HCT116 (cell line): ENCODE measurements around the gene NRP1. TPM values are rescaled to one million over a fixed set of nuclear protein-coding genes. Genes with fewer than 3 reads are reported as not detected.

Source experiments
- ATAC-seq: fragments of 200-7000 bp; cut with Tn5 transposase; 2 replicates; pipeline ENCODE4 v1.9.1; 2020; ENCODE audit warnings: mild to moderate bottlenecking, moderate library complexity
- BruUV-seq: library from RNA; stranded (reverse); fragments of 400-500 nt; replicated peaks from 2 replicates; lab custom pipeline; 2021; lab: Mats Ljungman, UMichigan
- CTCF ChIA-PET: fragments of 300-600 bp; sonication (Branson Sonifier 250); formaldehyde crosslinking; loops from one replicate; lab custom pipeline; 2021; ENCODE audit warnings: antibody characterized with exemption; lab: Charles Lee
- POLR2A ChIA-PET: fragments of 300-600, 350-600 bp; sonication (Branson Sonifier 250); formaldehyde crosslinking; loops from one replicate; lab custom pipeline; 2021; ENCODE audit warnings: antibody characterized with exemption; lab: Charles Lee
- RAD21 ChIA-PET, 2 experiments: fragments of 300-600 bp; sonication (Branson Sonifier 250); formaldehyde crosslinking; loops; one replicate each; lab custom pipeline; 2023; ENCODE audit warnings: low total read pairs in 2 of 2; ENCODE audit not compliant: uncharacterized antibody in 2 of 2, unreplicated experiment in 2 of 2, low non-redundant PET in 1 of 2; lab: Charles Lee
- DNase-seq: peaks from one replicate; pipeline ENCODE4 v3.0.0-alpha.2; 2010; ENCODE audit warnings: low read depth, low spot score
- H2AFZ ChIP-seq: fragments of 200-600 bp; shearing (Covaris generic), sonication (generic); 2 replicates; pipeline ENCODE4 v1.6.1; 2017; ENCODE audit warnings: low read depth, mixed run types, mixed read lengths, antibody characterized with exemption, low read length; ENCODE audit not compliant: poor library complexity, severe bottlenecking
- H3K27ac ChIP-seq: 2 replicates; pipeline ENCODE4 v1.5.1; 2012; ENCODE audit warnings: low read depth, low read length
- H3K27me3 ChIP-seq: fragments of 200-600 bp; sonication (generic); 2 replicates; pipeline ENCODE4 v1.6.1; 2016; ENCODE audit warnings: mixed run types, low read length, mixed read lengths; ENCODE audit not compliant: insufficient read depth
- H3K36me3 ChIP-seq, 2 experiments: fragments of 200-500 bp in 1 of 2; fragments of 200-600 bp in 1 of 2; sonication (Bioruptor generic) in 1 of 2; sonication (generic) in 1 of 2; 2 replicates each; pipeline versions ENCODE4 v1.5.1 to v1.6.1; 2014 to 2016; ENCODE audit warnings: low read length in 2 of 2, inconsistent platforms in 1 of 2, mixed read lengths in 1 of 2, mixed run types in 1 of 2; ENCODE audit not compliant: insufficient read depth in 2 of 2, control insufficient read depth in 1 of 2
- H3K4me1 ChIP-seq, 2 experiments: fragments of 200-600 bp in 1 of 2; sonication (generic) in 1 of 2; 2 replicates each; pipeline versions ENCODE4 v1.5.1 to v1.6.1; 2012 to 2017; ENCODE audit warnings: low read length in 2 of 2, inconsistent platforms in 1 of 2, mild to moderate bottlenecking in 1 of 2, mixed read lengths in 1 of 2, mixed run types in 1 of 2, moderate library complexity in 1 of 2; ENCODE audit not compliant: insufficient read depth in 2 of 2, control insufficient read depth in 1 of 2
- H3K4me2 ChIP-seq: fragments of 200-600 bp; sonication (generic); 2 replicates; pipeline ENCODE4 v1.6.1; 2017; ENCODE audit warnings: mixed run types, low read length, mixed read lengths
- H3K4me3 ChIP-seq, 2 experiments: fragments of 200-600 bp in 1 of 2; sonication (generic) in 1 of 2; replicated peaks in 1 of 2; 2 replicates each; pipeline ENCODE4 v1.5.1; 2011 to 2016; ENCODE audit warnings: low read length in 2 of 2, control low read depth in 1 of 2, low read depth in 1 of 2, mild to moderate bottlenecking in 1 of 2, mixed read lengths in 1 of 2, mixed run types in 1 of 2
- H3K79me2 ChIP-seq: fragments of 200-600 bp; sonication (generic); 2 replicates; pipeline ENCODE4 v1.6.1; 2017; ENCODE audit warnings: mild to moderate bottlenecking, mixed run types, low read length, moderate library complexity, mixed read lengths; ENCODE audit not compliant: insufficient read depth
- H3K9ac ChIP-seq: fragments of 200-600 bp; sonication (generic); 2 replicates; pipeline ENCODE4 v1.6.1; 2016; ENCODE audit warnings: low read length, mixed read lengths
- H3K9me2 ChIP-seq: fragments of 200-600 bp; sonication (generic), shearing (Covaris generic); 2 replicates; pipeline ENCODE4 v1.6.1; 2017; ENCODE audit warnings: mixed run types, mild to moderate bottlenecking, moderate library complexity; ENCODE audit not compliant: insufficient read depth
- H3K9me3 ChIP-seq, 2 experiments: fragments of 200-500 bp in 1 of 2; fragments of 200-600 bp in 1 of 2; sonication (Bioruptor generic) in 1 of 2; sonication (generic) in 1 of 2; 2 replicates each; pipeline ENCODE4 v1.6.1; 2014 to 2017; ENCODE audit warnings: low read length in 2 of 2, mixed read lengths in 2 of 2, inconsistent platforms in 1 of 2, low read depth in 1 of 2, mild to moderate bottlenecking in 1 of 2, mixed run types in 1 of 2, moderate library complexity in 1 of 2; ENCODE audit not compliant: control insufficient read depth in 1 of 2, insufficient read depth in 1 of 2
- H4K20me1 ChIP-seq: fragments of 200-600 bp; sonication (generic), shearing (Covaris generic); 2 replicates; pipeline ENCODE4 v1.6.1; 2017; ENCODE audit warnings: mixed run types, mild to moderate bottlenecking, moderate library complexity; ENCODE audit not compliant: insufficient read depth
- ATF3 ChIP-seq: IDR thresholded peaks from 2 replicates; pipeline ENCODE4 v1.6.1; 2012
- CBX3 ChIP-seq: IDR thresholded peaks from 2 replicates; pipeline ENCODE4 v1.6.1; 2012; ENCODE audit warnings: low read depth
- CTCF ChIP-seq, 3 experiments: fragments of 200-600 bp in 1 of 3; sonication (generic) in 1 of 3; IDR thresholded peaks in 2 of 3; conservative IDR thresholded peaks in 1 of 3; 2 replicates each; pipeline ENCODE4 v1.5.1; 2012 to 2017; ENCODE audit warnings: low read depth in 2 of 3, low read length in 2 of 3, antibody characterized with exemption in 1 of 3, borderline replicate concordance in 1 of 3, control low read depth in 1 of 3, mild to moderate bottlenecking in 1 of 3, mixed read lengths in 1 of 3, mixed run types in 1 of 3, moderate library complexity in 1 of 3; ENCODE audit not compliant: insufficient read depth in 1 of 3
- EZH2phosphoT487 ChIP-seq: fragments of 200-600 bp; IDR thresholded peaks from 2 replicates; pipeline ENCODE4 v1.6.1; 2018; ENCODE audit warnings: antibody characterized with exemption, borderline replicate concordance
- FOSL1 ChIP-seq: IDR thresholded peaks from 2 replicates; pipeline ENCODE4 v1.6.1; 2012; ENCODE audit warnings: low read depth
- JUND ChIP-seq: IDR thresholded peaks from 2 replicates; pipeline ENCODE4 v1.6.1; 2012
- POLR2AphosphoS5 ChIP-seq: IDR thresholded peaks from 2 replicates; pipeline ENCODE4 v1.6.1; 2011; ENCODE audit warnings: mild to moderate bottlenecking, low read depth, low read length, moderate library complexity
- REST ChIP-seq: IDR thresholded peaks from 2 replicates; pipeline ENCODE4 v1.6.1; 2012; ENCODE audit warnings: low read depth
- SRF ChIP-seq: IDR thresholded peaks from 2 replicates; pipeline ENCODE4 v1.6.1; 2012; ENCODE audit warnings: low read depth
- YY1 ChIP-seq: IDR thresholded peaks from 2 replicates; pipeline ENCODE4 v1.6.1; 2011; ENCODE audit warnings: low read length, low read depth, moderate library complexity, mild to moderate bottlenecking; ENCODE audit not compliant: insufficient replicate concordance; ENCODE audit errors: extremely low read depth
- ZNF274 ChIP-seq: fragments of 200-500 bp; sonication (Bioruptor generic); IDR thresholded peaks from 2 replicates; pipeline ENCODE4 v1.6.1; 2014; ENCODE audit warnings: mild to moderate bottlenecking, low read depth, low read length, inconsistent platforms
- intact Hi-C: fragments of 100-400 bp; cut with micrococcal nuclease; formaldehyde crosslinking; loops from 2 replicates; pipeline ENCODE4 v1.10.0; 2022
- total RNA-seq: library from RNA; stranded (reverse); gene quantifications from one replicate; pipeline ENCODE4 v1.2.1, GENCODE V29; 2021; ENCODE audit not compliant: unreplicated experiment

NRP1 gene
- total RNA-seq, 1 experiment from 2014 or later = 3.8 TPM

- Histone ChIP-seq H2AFZ (no peak overlapping the region), H3K4me2 (no peak overlapping the region), H3K27me3 (no peaks in the 10 kb centered on the region), H3K4me1 (peaks cover 0 to 21% of the 10 kb centered on the region in 2 experiments; a peak in 2 of 4 replicates), H3K9me3 (no peaks in the 10 kb centered on the region), H3K79me2 (no peaks in the 10 kb centered on the region), H3K9me2 (no peaks in the 10 kb centered on the region), H3K36me3 (no peaks in the 10 kb centered on the region), H4K20me1 (no peaks in the 10 kb centered on the region), H3K9ac (no peak overlapping the region), H3K27ac (no peak overlapping the region), H3K4me3 (no peak overlapping the region)
- POLR2A ChIA-PET = no interaction called here
- DNase-seq = no peak
- no TSS peak for BruUV-seq
- RAD21 ChIA-PET = no interaction called here
- CTCF ChIA-PET = no interaction called here
- TF ChIP-seq REST (no peak), SRF (no peak), JUND (no peak), YY1 (no peak), EZH2phosphoT487 (no peak), ATF3 (no peak), FOSL1 (no peak), CBX3 (no peak), CTCF (IDR thresholded peaks at IDR 0.05 in 2 of 3, conservative IDR thresholded peaks at IDR 0.05 in 1 of 3; ENCODE audit: borderline replicate concordance in 1 of 3, insufficient read depth in 1 of 3, low read depth in 2 of 3, low read length in 2 of 3) (no peak), POLR2AphosphoS5 (no peak), ZNF274 (no peak)
- intact Hi-C loops = no loop called here
- no peak for ATAC-seq
Measured at GRCh38 chr10:33161550-33162247, 172.8 kb downstream of the NRP1 start.
